OCI-LY3 (cell line): ENCODE data around the gene ITGAE.

Experiments
- H2AFZ ChIP-seq: fragments of 200-600, 300-600 bp; shearing (Covaris generic); 2 replicates; pipeline ENCODE4 v1.6.0; 2014; ENCODE audit warnings: antibody characterized with exemption, low read depth, low read length
- H3K27ac ChIP-seq: fragments of 200-600, 300-600 bp; sonication (generic); 2 replicates; pipeline ENCODE4 v1.5.1; 2014; ENCODE audit warnings: mild to moderate bottlenecking, low read length, moderate library complexity, mixed read lengths
- H3K27me3 ChIP-seq: fragments of 200-600, 300-600 bp; sonication (generic); 2 replicates; pipeline ENCODE4 v1.6.1; 2014; ENCODE audit warnings: low read depth, low read length, mixed read lengths
- H3K36me3 ChIP-seq: fragments of 200-600, 300-600 bp; sonication (generic); replicated peaks from 2 replicates; pipeline ENCODE3; 2014; ENCODE audit warnings: low read depth, low read length, mixed read lengths
- H3K4me1 ChIP-seq: fragments of 300-600, 200-600 bp; sonication (generic); 2 replicates; pipeline ENCODE4 v1.6.1; 2014; ENCODE audit warnings: low read length, mixed read lengths
- H3K4me2 ChIP-seq: fragments of 200-600, 300-600 bp; sonication (generic); 2 replicates; pipeline ENCODE4 v1.6.1; 2014; ENCODE audit warnings: low read length, mixed read lengths
- H3K4me3 ChIP-seq: fragments of 300-600, 200-600 bp; sonication (generic); 2 replicates; pipeline ENCODE4 v1.5.1; 2014; ENCODE audit warnings: antibody characterized with exemption, mild to moderate bottlenecking, low read length, moderate library complexity
- H3K79me2 ChIP-seq: fragments of 300-600, 200-600 bp; shearing (Covaris generic); 2 replicates; pipeline ENCODE4 v1.6.1; 2014; ENCODE audit warnings: mild to moderate bottlenecking, low read length, mixed read lengths
- H3K9ac ChIP-seq: fragments of 300-600, 200-600 bp; shearing (Covaris generic); 2 replicates; pipeline ENCODE4 v1.6.0; 2014; ENCODE audit warnings: mild to moderate bottlenecking, low read length, moderate library complexity
- H3K9me3 ChIP-seq: fragments of 200-600, 300-600 bp; shearing (Covaris generic); 2 replicates; pipeline ENCODE4 v1.6.1; 2014; ENCODE audit warnings: low read length, mixed read lengths; ENCODE audit not compliant: insufficient read depth
- H4K20me1 ChIP-seq: fragments of 200-600, 300-600 bp; sonication (generic); 2 replicates; pipeline ENCODE4 v1.6.1; 2016; ENCODE audit warnings: low read length, mixed read lengths; ENCODE audit not compliant: insufficient read depth
- EZH2phosphoT487 ChIP-seq: fragments of 200-600 bp; shearing (Covaris generic); IDR thresholded peaks from 2 replicates; pipeline ENCODE4 v1.6.1; 2018; ENCODE audit warnings: antibody characterized with exemption, mixed run types, low read depth
- TF ChIP-seq, protein P1 (sequence below): fragments of 200-600, 300-600 bp; sonication (generic); IDR thresholded peaks from 2 replicates; pipeline ENCODE4 v1.5.1; 2014; ENCODE audit warnings: antibody characterized with exemption, low read length, low read depth

Gene ITGAE

DNA sequence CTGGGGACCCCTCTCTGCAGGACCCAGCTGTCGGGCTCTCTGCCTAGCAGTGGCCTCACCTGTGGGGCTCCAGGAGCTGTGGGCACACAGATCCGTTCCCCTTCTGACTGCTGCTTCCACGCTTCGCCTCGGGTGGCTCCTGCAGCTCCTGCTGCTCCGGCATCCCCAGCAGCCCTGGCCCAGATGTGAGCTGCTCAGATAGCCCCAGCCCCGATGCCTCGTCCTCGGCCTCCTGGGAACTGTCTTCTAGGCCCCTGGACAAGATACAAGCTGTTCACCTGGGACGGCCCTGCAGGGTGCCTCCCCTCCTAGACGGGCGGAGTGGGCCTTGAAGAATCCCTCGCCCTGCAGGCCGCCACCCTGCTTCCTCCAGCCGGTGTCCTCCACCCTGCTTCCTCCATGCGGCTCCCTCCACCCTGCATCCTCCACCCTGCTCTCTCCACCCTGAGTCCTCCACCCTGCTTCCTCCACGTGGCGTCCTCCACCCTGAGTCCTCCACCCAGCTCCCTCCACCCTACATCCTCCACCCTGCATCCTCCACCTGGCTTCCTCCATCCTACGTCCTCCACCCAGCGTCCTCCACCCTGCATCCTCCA is 121.4 kb downstream of the ITGAE start:
- Histone ChIP-seq H2AFZ (no peak overlapping the region), H3K4me1 (peaks cover 3% of the 10 kb centered on the region), H3K4me3 (no peak overlapping the region), H3K36me3 (peaks cover 5% of the 10 kb centered on the region), H3K9ac (no peak overlapping the region), H3K4me2 (no peak overlapping the region), H3K27me3 (no peaks in the 10 kb centered on the region), H3K79me2 (no peaks in the 10 kb centered on the region), H3K27ac (no peak overlapping the region), H4K20me1 (no peaks in the 10 kb centered on the region), H3K9me3 (no peaks in the 10 kb centered on the region)
- TF ChIP-seq, protein P1, sequence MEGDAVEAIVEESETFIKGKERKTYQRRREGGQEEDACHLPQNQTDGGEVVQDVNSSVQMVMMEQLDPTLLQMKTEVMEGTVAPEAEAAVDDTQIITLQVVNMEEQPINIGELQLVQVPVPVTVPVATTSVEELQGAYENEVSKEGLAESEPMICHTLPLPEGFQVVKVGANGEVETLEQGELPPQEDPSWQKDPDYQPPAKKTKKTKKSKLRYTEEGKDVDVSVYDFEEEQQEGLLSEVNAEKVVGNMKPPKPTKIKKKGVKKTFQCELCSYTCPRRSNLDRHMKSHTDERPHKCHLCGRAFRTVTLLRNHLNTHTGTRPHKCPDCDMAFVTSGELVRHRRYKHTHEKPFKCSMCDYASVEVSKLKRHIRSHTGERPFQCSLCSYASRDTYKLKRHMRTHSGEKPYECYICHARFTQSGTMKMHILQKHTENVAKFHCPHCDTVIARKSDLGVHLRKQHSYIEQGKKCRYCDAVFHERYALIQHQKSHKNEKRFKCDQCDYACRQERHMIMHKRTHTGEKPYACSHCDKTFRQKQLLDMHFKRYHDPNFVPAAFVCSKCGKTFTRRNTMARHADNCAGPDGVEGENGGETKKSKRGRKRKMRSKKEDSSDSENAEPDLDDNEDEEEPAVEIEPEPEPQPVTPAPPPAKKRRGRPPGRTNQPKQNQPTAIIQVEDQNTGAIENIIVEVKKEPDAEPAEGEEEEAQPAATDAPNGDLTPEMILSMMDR = no peak
- TF ChIP-seq EZH2phosphoT487 = no peak

DNA sequence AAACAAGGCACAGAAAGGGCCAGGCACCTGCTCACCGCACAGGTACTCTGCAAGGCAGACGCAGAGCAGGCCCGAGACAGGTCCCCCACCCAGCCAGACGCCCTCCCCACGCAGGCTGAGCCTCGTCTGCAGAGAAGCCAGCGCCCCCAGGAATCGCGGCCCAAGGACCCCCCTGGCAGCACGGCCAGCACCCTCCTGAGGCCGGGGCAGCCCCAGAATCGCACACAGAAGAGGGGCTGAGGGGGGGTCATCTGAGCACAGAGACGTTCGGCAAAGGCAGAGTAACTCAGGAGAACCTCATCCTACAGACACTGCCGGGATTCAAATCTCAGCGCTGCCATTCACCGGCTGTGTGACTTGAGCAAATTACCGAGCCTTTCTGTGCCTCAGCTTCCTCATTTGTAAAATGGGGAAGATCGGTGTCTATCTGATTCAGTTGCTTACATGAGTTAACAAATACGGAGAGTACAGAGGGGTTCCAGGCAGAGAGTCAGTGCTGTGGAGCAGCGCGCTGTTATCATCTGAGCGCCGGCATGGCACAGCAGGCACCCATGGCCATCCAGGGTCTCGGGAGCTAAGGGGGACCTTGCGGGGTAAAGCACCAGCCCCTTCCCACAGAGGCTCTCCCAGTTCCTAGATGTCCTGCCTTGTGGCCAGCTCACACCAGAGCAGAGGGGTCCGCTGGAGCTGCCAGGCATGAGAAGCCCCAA is 122.0 kb downstream of the ITGAE start:
- TF ChIP-seq EZH2phosphoT487 = no peak
- TF ChIP-seq, protein P1 = no peak
- Histone ChIP-seq H3K27me3 (no peaks in the 10 kb centered on the region), H3K4me1 (peaks cover 3% of the 10 kb centered on the region), H3K79me2 (no peaks in the 10 kb centered on the region), H3K4me2 (no peak overlapping the region), H3K9ac (no peak overlapping the region), H3K9me3 (no peaks in the 10 kb centered on the region), H3K27ac (no peak overlapping the region), H3K4me3 (no peak overlapping the region), H2AFZ (no peak overlapping the region), H4K20me1 (no peaks in the 10 kb centered on the region), H3K36me3 (peaks cover 5% of the 10 kb centered on the region)

DNA sequence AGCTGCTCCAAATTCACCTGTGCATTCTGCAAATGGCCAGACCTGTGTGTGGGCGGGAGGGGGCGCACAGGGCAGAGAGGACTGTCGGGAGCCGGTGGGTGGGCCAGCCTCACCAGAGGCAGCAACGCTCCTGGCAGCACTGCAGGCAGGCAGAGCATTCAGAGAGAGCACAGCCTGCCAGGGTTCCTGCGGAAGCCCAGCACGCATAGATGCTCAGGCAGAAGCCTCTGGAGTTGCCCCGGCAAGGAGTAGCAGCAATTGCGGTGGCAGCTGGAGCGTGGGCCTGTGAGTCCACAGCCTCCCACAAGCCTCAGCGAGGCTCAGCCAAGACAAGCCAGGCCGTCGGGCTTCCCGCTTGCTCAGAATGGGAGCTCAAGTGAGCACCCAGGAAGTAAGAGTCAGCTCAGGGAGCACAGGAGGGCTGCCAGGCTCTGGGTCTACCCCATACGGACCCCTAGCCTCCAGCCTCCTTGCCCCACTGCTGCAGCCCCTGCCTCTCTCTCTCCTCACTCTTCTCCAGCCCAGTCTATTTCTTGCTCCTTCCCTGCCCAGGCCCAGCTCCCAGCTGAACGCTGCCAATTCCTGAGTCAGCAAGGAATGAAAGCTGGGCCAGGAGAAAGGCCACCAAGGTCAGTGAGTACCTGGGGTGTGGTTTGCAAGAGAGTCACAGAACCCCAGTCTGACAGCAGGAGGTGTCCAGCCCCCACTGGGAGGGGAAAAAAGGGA is 122.7 kb downstream of the ITGAE start:
- H3K4me1 ChIP-seq = peaks cover 3% of the 10 kb centered on the region
- no peak overlapping the region for H3K27ac ChIP-seq
- TF ChIP-seq, protein P1 = no peak
- no peak for TF ChIP-seq EZH2phosphoT487
- peaks cover 5% of the 10 kb centered on the region for H3K36me3 ChIP-seq
- H3K9ac ChIP-seq = no peak overlapping the region
- H4K20me1 ChIP-seq = no peaks in the 10 kb centered on the region
- no peak overlapping the region for H3K4me2 ChIP-seq
- H3K4me3 ChIP-seq = no peak overlapping the region
- no peaks in the 10 kb centered on the region for H3K9me3 ChIP-seq
- H3K27me3 ChIP-seq = no peaks in the 10 kb centered on the region
- H3K79me2 ChIP-seq = no peaks in the 10 kb centered on the region
- H2AFZ ChIP-seq = no peak overlapping the region

DNA sequence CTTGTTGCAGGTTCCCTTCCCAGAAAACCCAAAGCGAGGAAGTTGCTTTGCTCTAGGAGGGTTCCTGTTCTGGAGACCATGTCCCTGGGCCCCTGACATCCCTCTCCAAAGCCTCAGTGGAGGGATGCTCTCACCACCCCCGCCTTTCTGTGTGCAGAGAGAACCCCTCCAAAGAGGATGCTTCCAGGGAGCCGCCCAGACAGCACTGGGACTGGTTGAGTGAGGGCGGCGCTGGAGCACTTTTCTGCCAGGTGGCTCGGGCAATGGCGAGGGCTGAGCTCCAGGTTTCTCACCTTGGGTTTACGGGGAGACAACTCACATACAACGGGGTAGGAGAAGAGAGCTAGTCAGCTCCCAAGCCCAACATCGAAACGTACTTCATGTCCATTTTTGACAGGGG is 125.1 kb downstream of the ITGAE start:
- no peaks in the 10 kb centered on the region for H4K20me1 ChIP-seq
- H3K4me3 ChIP-seq = no peak overlapping the region
- no peaks in the 10 kb centered on the region for H3K9me3 ChIP-seq
- H3K27ac ChIP-seq = no peak overlapping the region
- no peaks in the 10 kb centered on the region for H3K79me2 ChIP-seq
- no peak overlapping the region for H2AFZ ChIP-seq
- no peaks in the 10 kb centered on the region for H3K27me3 ChIP-seq
- TF ChIP-seq, protein P1 = no peak
- no peak for TF ChIP-seq EZH2phosphoT487
- H3K4me2 ChIP-seq = no peak overlapping the region
- H3K9ac ChIP-seq = no peak overlapping the region
- no peaks in the 10 kb centered on the region for H3K4me1 ChIP-seq
- H3K36me3 ChIP-seq = no peaks in the 10 kb centered on the region
